GM19193 (cell line): ENCODE data around the gene SHOX.

Source experiments
- POLR2A ChIP-seq: IDR thresholded peaks from 4 replicates; pipeline ENCODE4 v1.6.1; 2011; ENCODE audit not compliant: insufficient read depth, insufficient read length; ENCODE audit errors: extremely low read depth

SHOX gene

GRCh38 chrX:621705-622503 lies 8.7 kb upstream of the SHOX start:
- no peak for TF ChIP-seq POLR2A

GRCh38 chrX:623268-623598 lies 7.4 kb upstream of the SHOX start:
- TF ChIP-seq POLR2A: no peak

- TF ChIP-seq POLR2A: no peak
Measured at GRCh38 chrX:623599-624315, 6.8 kb upstream of the SHOX start.

GRCh38 chrX:625137-625691 lies 5.4 kb upstream of the SHOX start:
- no peak for TF ChIP-seq POLR2A

- TF ChIP-seq POLR2A: no peak
Measured at GRCh38 chrX:626745-627509, 3.7 kb upstream of the SHOX start.

GRCh38 chrX:627510-627981 lies 3.0 kb upstream of the SHOX start:
- TF ChIP-seq POLR2A: no peak

GRCh38 chrX:627995-628394 lies 2.6 kb upstream of the SHOX start:
- TF ChIP-seq POLR2A: no peak

GRCh38 chrX:629230-630006 lies 1.2 kb upstream of the SHOX start:
- TF ChIP-seq POLR2A: no peak

GRCh38 chrX:630007-630611 lies 482 bp upstream of the SHOX start:
- no peak for TF ChIP-seq POLR2A

GRCh38 chrX:631802-632365 lies 1.3 kb downstream of the SHOX start:
- no peak for TF ChIP-seq POLR2A

GRCh38 chrX:632366-633042 lies 1.9 kb downstream of the SHOX start:
- no peak for TF ChIP-seq POLR2A

- no peak for TF ChIP-seq POLR2A
Measured at GRCh38 chrX:633043-633984, 2.7 kb downstream of the SHOX start.
